ENCODE data around the gene OGA. TPM values are rescaled to one million over a fixed set of nuclear protein-coding genes. Genes with fewer than 3 reads are reported as not detected.

OGA gene
- 48.4 and 66.4 TPM in 2 replicates for total RNA-seq (2014; rRNA removed; shearing (Covaris generic))

GRCh38 chr10:101818119-101818871 is at the start of gene OGA:
Gene OGA (minus strand): TSS chr10:101818444. CDS start chr10:101818022, 422 bp downstream.
- DNase-seq (ENCODE audit: low read depth), result peak; percentile 99

GRCh38 chr10:101867931-101868330 is 49.7 kb upstream of the OGA start:
- no peak for DNase-seq (ENCODE audit: low read depth)

- DNase-seq (ENCODE audit: low read depth), result no peak
Observed at GRCh38 chr10:101859530-101859929, 41.3 kb upstream of the OGA start.

DNA sequence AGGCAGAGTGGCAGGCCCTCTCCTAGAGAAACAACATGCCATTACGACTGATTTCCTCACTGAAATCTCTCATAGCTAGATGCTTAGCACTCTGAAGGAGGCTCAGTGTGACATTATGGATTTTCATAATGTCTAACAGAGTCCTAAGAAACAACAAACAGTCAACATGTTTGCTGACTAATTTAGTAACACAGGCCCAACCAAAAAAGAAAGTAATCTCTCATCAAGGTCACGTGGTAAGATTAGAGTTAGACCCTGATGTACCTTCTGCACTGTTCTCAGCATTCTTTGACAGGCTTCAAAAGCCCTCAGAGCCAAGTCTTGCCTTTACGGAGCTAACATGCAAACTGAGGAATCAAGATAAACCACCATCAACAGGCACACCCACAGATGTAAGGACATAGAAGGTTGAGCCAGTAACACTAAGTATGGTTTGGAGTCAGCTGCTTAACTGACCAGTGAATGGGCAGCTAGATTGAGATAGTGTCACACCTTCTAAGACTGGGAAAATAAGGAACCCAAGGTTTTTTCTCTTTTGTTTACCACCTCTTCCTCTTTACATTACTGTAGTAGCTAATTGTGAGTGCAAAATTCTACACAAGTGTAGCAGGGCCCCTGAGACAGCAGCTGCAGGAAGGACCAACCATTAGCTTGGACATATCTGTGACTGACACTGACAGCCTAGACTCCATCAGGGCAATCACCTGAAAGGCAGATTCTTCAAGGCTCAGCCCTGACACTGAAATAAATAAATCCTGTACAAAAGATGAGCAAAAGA is 40.7 kb upstream of the OGA start:
- no peak for DNase-seq (ENCODE audit: low read depth)

- DNase-seq (ENCODE audit: low read depth), result no peak
Observed at GRCh38 chr10:101857802-101858476, 39.7 kb upstream of the OGA start.

DNA sequence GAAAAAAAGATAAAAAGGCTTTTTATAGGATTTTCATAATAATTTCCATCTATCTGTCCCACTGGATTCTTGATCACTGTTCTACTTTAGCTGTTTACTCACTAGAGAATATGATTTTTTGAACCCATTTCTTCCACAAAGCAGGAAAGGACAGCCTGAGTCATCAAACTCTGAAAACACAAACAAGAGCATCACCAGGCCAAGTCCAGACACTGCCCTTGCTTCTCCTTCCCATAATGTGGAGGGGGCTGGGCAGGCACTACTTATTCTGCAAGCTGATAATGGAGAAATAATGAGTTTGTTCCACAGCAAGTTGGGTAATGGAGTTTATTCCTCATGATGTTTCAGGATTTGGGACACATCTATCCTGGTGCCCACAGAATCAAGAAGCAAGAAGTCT is 38.4 kb upstream of the OGA start:
- DNase-seq (ENCODE audit: low read depth), result peak; percentile 37

DNA sequence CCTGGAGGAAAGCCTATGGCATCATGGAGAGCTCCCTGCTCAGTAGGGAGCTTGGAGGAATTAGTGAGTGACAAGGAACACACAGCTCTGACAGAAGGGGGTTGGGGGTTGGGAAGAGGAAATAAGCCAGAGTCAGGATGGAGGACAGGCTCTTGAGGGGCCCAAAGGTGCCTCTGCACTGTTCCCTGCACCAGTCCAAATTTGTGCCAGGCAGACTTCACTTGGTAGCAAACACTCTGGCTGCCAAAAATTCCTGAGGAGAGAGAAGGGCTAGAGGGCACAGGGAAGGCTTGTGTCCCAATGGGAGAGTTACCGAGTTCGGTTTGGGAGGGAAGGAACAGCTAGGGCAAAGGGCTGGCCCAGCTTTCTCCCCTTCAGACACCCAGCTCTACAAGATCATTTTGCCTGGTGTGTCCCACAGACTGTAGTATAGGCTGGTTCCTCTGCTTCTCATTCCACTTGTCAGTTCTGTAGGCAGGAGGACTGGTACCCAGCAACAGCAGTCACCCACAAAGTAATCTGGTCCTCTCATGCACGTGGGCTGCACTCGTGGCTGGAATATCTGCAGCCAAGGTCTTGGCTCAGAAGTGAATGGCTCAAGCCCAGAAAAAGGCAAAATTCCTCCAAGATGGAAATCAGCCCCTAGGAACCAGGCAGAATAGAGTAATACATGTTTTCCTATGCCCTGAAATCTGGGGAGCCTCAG is 33.3 kb upstream of the OGA start:
- DNase-seq (ENCODE audit: low read depth), result no peak

GRCh38 chr10:101850749-101851148 is 32.5 kb upstream of the OGA start:
- no peak for DNase-seq (ENCODE audit: low read depth)

DNA sequence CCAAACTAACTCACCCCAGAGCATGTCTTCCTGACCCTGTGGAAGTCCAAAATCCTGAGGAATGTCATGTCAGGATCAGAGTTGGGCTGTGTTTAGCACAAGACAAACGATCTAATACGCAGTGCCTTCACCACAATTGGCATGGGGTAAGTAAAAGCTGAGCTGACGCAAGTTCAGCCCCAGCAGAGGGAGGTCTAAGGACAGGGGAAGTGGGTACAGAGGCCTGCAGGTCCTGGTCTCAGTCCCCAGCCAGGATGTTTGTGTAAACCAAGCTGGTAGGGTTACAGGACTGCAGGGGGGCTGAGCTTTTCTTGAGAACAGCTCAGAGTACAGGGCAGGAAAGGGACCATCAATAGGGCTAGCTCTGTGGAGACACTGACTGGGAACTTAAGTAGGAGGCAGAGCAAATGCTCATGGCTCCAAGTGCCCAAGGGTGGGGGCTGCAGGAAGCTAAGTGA is 30.7 kb upstream of the OGA start:
- no peak for DNase-seq (ENCODE audit: low read depth)

- DNase-seq (ENCODE audit: low read depth), result no peak
Observed at GRCh38 chr10:101848408-101848807, 30.2 kb upstream of the OGA start.

GRCh38 chr10:101845893-101846292 is 27.6 kb upstream of the OGA start:
- no peak for DNase-seq (ENCODE audit: low read depth)

- no peak for DNase-seq (ENCODE audit: low read depth)
Observed at GRCh38 chr10:101843032-101844021, 25.1 kb upstream of the OGA start, which contains the start of gene KCNIP2. Gene KCNIP2 (minus strand): TSS chr10:101843800. CDS start chr10:101843568, 232 bp downstream.

- no peak for DNase-seq (ENCODE audit: low read depth)
Observed at GRCh38 chr10:101841826-101842225, 23.6 kb upstream of the OGA start.

- DNase-seq (ENCODE audit: low read depth), result peak; percentile 80
Observed at GRCh38 chr10:101840741-101841453, 22.7 kb upstream of the OGA start.

DNA sequence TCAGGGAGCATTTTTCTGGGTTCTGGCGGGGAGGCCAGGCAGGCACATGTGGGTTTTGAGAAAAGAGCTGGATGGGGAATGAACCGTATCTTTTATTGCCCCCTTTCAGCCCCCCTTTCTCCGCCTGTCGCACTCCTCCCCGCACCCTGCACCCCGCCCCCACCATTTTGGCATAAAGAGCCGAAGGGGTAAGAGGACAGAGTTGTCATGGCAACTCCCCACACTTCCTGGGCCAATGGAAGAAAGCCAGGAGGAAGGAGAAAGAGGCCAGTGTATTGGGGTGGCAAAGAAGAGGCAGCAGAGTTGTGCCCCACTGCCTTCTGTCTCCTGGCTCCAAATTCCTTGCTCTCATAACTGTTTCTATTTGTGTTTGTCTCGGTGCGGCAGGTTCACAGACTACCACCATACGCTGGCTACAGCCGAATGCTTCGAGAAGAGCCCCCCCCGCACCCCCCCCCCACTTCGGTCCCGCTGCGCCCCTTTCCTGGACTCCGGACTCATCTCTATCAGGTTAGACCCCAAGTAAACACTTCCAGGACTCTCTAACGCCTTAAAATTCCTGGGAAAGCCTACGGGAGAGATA is 21.9 kb upstream of the OGA start:
- DNase-seq (ENCODE audit: low read depth), result no peak

- DNase-seq (ENCODE audit: low read depth), result no peak
Observed at GRCh38 chr10:101839416-101840063, 21.3 kb upstream of the OGA start.

GRCh38 chr10:101839002-101839401 is 20.8 kb upstream of the OGA start:
- DNase-seq (ENCODE audit: low read depth), result no peak

DNA sequence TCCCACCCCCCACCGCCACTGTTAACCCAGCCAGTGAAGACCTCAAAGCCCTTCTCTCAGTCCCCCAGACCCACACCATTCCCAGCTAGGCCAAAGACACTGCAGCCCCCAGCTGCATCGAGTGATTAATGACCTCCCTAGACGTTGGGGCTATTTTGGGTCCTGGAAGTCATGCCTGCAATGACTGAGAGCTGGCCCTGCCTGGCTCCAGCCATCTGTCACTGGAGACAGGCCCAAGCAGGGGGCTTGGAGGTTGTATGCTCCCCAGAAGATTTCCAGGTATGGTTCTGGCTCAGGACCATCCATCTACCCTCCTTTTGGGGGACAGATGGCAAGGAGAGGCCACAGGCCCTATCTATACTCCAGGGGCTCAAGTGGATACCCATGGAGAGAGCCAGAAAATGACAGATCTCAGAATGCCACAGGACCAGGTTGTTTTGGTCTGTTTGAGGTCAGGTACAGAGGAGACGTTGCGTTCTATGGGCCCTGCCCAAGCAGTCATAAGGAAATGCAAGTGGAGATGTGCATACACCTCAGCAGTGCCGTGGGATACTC is 20.2 kb upstream of the OGA start:
- DNase-seq (ENCODE audit: low read depth), result no peak

DNA sequence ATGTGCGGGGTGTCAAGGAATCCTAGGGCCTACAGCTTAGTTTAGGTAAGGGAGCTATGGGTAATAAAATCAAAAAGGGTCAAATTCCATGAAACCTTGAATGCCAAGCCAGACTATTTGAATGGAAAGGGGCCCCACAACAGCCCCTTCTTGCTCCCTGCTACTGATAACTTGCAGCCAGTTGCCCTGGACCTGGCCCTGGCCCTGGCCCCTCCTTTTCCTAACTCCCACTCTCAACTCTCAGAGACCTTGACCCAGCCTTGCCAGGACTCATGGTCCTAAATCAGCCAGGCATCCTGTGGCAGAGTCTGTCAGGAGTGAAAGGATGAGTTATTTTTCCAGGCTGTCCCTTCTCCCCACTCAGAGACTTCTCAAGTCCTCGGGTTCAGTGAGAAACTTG is 19.5 kb upstream of the OGA start:
- no peak for DNase-seq (ENCODE audit: low read depth)
